A673 (cell line): ENCODE results near the gene WDR5B.

Source experiments
- EZH2 ChIP-seq: fragments of 200-600 bp; sonication (generic); IDR thresholded peaks from 2 replicates; pipeline ENCODE4 v1.6.1; 2017; ENCODE audit warnings: borderline replicate concordance, low read depth, mild to moderate bottlenecking, mixed read lengths, antibody characterized with exemption, low read length; ENCODE audit not compliant: poor library complexity, severe bottlenecking
- TF ChIP-seq, protein P1 (sequence below): fragments of 300-800, 200-600 bp; sonication (generic); conservative IDR thresholded peaks from 2 replicates; pipeline ENCODE4 v1.5.1; 2017; ENCODE audit warnings: low read depth, mild to moderate bottlenecking, antibody characterized with exemption, low read length, moderate library complexity, mixed read lengths

DNA sequence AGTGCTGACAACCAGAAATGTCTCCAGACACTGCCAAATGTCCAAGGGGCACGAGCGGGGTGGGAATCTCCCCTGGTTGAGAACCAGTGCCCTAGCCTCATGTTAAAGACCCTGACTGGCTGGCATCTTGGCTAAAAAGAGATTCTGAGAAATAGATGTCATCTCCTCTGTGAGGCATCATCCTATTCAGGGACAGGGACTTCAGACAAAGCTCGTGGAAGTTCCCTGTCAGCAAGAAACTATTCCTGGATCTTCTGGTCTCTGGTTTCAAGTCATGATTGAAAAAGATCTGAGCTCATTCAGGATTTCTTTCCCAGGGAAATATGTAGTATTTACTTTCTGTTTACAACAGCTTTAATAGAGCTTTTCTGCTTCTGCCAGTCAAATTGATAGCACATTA, 10.8 kb downstream of the WDR5B start:
- TF ChIP-seq, protein P1, sequence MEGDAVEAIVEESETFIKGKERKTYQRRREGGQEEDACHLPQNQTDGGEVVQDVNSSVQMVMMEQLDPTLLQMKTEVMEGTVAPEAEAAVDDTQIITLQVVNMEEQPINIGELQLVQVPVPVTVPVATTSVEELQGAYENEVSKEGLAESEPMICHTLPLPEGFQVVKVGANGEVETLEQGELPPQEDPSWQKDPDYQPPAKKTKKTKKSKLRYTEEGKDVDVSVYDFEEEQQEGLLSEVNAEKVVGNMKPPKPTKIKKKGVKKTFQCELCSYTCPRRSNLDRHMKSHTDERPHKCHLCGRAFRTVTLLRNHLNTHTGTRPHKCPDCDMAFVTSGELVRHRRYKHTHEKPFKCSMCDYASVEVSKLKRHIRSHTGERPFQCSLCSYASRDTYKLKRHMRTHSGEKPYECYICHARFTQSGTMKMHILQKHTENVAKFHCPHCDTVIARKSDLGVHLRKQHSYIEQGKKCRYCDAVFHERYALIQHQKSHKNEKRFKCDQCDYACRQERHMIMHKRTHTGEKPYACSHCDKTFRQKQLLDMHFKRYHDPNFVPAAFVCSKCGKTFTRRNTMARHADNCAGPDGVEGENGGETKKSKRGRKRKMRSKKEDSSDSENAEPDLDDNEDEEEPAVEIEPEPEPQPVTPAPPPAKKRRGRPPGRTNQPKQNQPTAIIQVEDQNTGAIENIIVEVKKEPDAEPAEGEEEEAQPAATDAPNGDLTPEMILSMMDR = no peak
- TF ChIP-seq EZH2 = no peak
